T-cell (primary cell): ENCODE data around the gene HNRNPUL2. TPM values are rescaled to one million over a fixed set of nuclear protein-coding genes. Genes with fewer than 3 reads are reported as not detected.

ENCODE experiments used
- ATAC-seq, 4 experiments: fragments of 200-7000 bp in 3 of 4; fragments of 150-1000 bp in 1 of 4; cut with Tn5 transposase; replicated peaks in 1 of 4; 1 replicate in 3 of 4; 2 replicates in 1 of 4; pipeline ENCODE4 v1.10.0; 2021; ENCODE audit warnings: moderate library complexity in 3 of 4, mild to moderate bottlenecking in 2 of 4, moderate number of reproducible peaks in 1 of 4
- CTCF ChIA-PET, 2 donors: fragments of 300-600 bp; sonication (Branson Sonifier 250); formaldehyde crosslinking; loops; one replicate each; lab custom pipeline; 2022; ENCODE audit warnings: antibody characterized with exemption in 2 of 2; lab: Charles Lee
- POLR2A ChIA-PET, 2 donors: fragments of 300-600 bp; sonication (Branson Sonifier 250); formaldehyde crosslinking; loops; one replicate each; lab custom pipeline; 2022; ENCODE audit warnings: antibody characterized with exemption in 2 of 2; lab: Charles Lee
- DNase-seq, 35 experiments: peaks; one replicate each; pipeline versions ENCODE4 v3.0.0 to v3.0.0-alpha.2; 2013 to 2023
- H3K27ac ChIP-seq: one replicate; pipeline ENCODE4 v1.5.1; 2013; ENCODE audit warnings: low read length
- H3K27me3 ChIP-seq, 2 experiments: replicated peaks in 1 of 2; 1 replicate in 1 of 2; 2 replicates in 1 of 2; pipeline versions ENCODE4 v1.6.1 to v1.7.0; 2013; ENCODE audit warnings: low read length in 1 of 2, mixed read lengths in 1 of 2; ENCODE audit not compliant: control insufficient read depth in 2 of 2, insufficient read depth in 2 of 2; ENCODE audit errors: extremely low read depth in 1 of 2
- H3K36me3 ChIP-seq, 2 donors: 1 replicate in 1 of 2; 2 replicates in 1 of 2; pipeline versions ENCODE4 v1.6.1 to v1.7.0; 2013; ENCODE audit warnings: low read length in 1 of 2; ENCODE audit not compliant: control insufficient read depth in 2 of 2, insufficient read depth in 1 of 2; ENCODE audit errors: extremely low read depth in 1 of 2
- H3K4me1 ChIP-seq, 2 experiments: 1 replicate in 1 of 2; 2 replicates in 1 of 2; pipeline versions ENCODE4 v1.6.1 to v1.7.0; 2013; ENCODE audit warnings: low read length in 2 of 2, mixed read lengths in 1 of 2; ENCODE audit not compliant: insufficient read depth in 2 of 2, control insufficient read depth in 1 of 2; ENCODE audit errors: extremely low read depth in 1 of 2
- H3K4me3 ChIP-seq, 2 donors: 1 replicate in 1 of 2; 2 replicates in 1 of 2; pipeline versions ENCODE4 v1.5.1 to v1.7.0; 2013; ENCODE audit warnings: mild to moderate bottlenecking in 2 of 2, low read length in 1 of 2, moderate library complexity in 1 of 2; ENCODE audit not compliant: control insufficient read depth in 1 of 2; ENCODE audit errors: extremely low read depth in 1 of 2
- H3K9me3 ChIP-seq: 2 replicates; pipeline ENCODE4 v1.7.0; 2013
- H3K27ac Mint-ChIP-seq, 2 donors: one replicate each; pipeline ENCODE4 v1.8.0; 2020 to 2021; ENCODE audit warnings: mild to moderate bottlenecking in 2 of 2, mixed read lengths in 2 of 2
- H3K27me3 Mint-ChIP-seq, 2 donors: one replicate each; pipeline ENCODE4 v1.8.0; 2021 to 2022; ENCODE audit warnings: mixed read lengths in 2 of 2
- H3K36me3 Mint-ChIP-seq: one replicate; pipeline ENCODE4 v1.8.0; 2021; ENCODE audit warnings: mixed read lengths
- H3K4me1 Mint-ChIP-seq, 3 donors: one replicate each; pipeline ENCODE4 v1.8.0; 2020 to 2022; ENCODE audit warnings: mixed read lengths in 3 of 3, mild to moderate bottlenecking in 1 of 3
- H3K4me3 Mint-ChIP-seq, 3 donors: one replicate each; pipeline ENCODE4 v1.8.0; 2020 to 2022; ENCODE audit warnings: mild to moderate bottlenecking in 3 of 3, mixed read lengths in 3 of 3, moderate library complexity in 3 of 3
- H3K9me3 Mint-ChIP-seq, 3 donors: one replicate each; pipeline ENCODE4 v1.8.0; 2020 to 2022; ENCODE audit warnings: mixed read lengths in 3 of 3
- WGBS: methylation state at CpG from one replicate; pipeline ENCODE4 v1.1.5; 2013; ENCODE audit warnings: missing lambda C conversion rate; ENCODE audit not compliant: insufficient coverage; 5-methylcytosine and 5-hydroxymethylcytosine counted together
- total RNA-seq, 35 experiments: library from RNA in 6 of 35; stranded (reverse) in 6 of 35; fragments of 120-200 nt in 1 of 35; gene quantifications; one replicate each; pipeline versions ENCODE4 v1.2.1 to v1.2.4 and lab custom pipeline; 2013 to 2026

Gene HNRNPUL2
- total RNA-seq, 5 donors from 2014 or later (not counting 1 experiment from before 2014, with no cell fraction given), result 45.8 to 67.8 (median 62.7) TPM

GRCh38 chr11:62680825-62681240, 46.4 kb downstream of the HNRNPUL2 start:
- H3K4me3 ChIP-seq, result no peak overlapping the region
- no peak overlapping the region for H3K27ac ChIP-seq
- H3K27me3 Mint-ChIP-seq, result no peaks in the 10 kb centered on the region
- H3K36me3 ChIP-seq, result peaks cover 0 to 15% of the 10 kb centered on the region in 2 donors
- H3K4me1 ChIP-seq, result peaks cover 12 to 25% of the 10 kb centered on the region in 2 experiments
- 55% methylated on average over 1 of the region's 4 CpGs for WGBS
- DNase-seq (peak in 23 of 35 experiments; percentile 11 to 70 (median 29)), ATAC-seq (peak; percentile 74 to 81 (median 77))
- POLR2A ChIA-PET, result interaction anchor here (0.6 to 1.7 kb wide), 5 partner anchors 9 to 112 kb away, joined by 3 to 21 read pairs (median 4); partner anchors contain the start of genes LBHD1 (in 2 of the 2), UQCC3 (in 2 of the 2), C11orf98 (in 1 of the 2) and CSKMT (in 1 of the 2)
- peak overlapping the region; percentile 49 to 53 (median 49) for H3K4me3 Mint-ChIP-seq
- H3K4me1 Mint-ChIP-seq, result peaks cover 34 to 36% (median 36%) of the 10 kb centered on the region in 3 donors
- no peaks in the 10 kb centered on the region for H3K9me3 Mint-ChIP-seq
- peak overlapping the region; percentile 75 to 77 for H3K27ac Mint-ChIP-seq
- peaks cover 20% of the 10 kb centered on the region for H3K36me3 Mint-ChIP-seq
- CTCF ChIA-PET, result interaction anchor here (0.6 to 2.2 kb wide), 11 partner anchors 13 to 881 kb away, joined by 3 to 8 read pairs (median 3); partner anchors contain the start of genes C11orf98 (in 1 of the 2), CSKMT (in 1 of the 2), HNRNPUL2 (in 1 of the 2) and TUT1 (in 1 of the 2)
- no peaks in the 10 kb centered on the region for H3K9me3 ChIP-seq
- H3K27me3 ChIP-seq, result no peaks in the 10 kb centered on the region

- Mint-ChIP-seq H3K36me3 (peaks cover 23% of the 10 kb centered on the region), H3K4me1 (peaks cover 40 to 42% (median 41%) of the 10 kb centered on the region in 3 donors), H3K4me3 (peak within 1 kb of the TSS; percentile 86 to 89 (median 87)), H3K27me3 (no peaks in the 10 kb centered on the region), H3K9me3 (no peaks in the 10 kb centered on the region), H3K27ac (peak within 1 kb of the TSS; percentile 95)
- Histone ChIP-seq H3K4me1 (peaks cover 12 to 25% of the 10 kb centered on the region in 2 experiments), H3K36me3 (peaks cover 0 to 18% of the 10 kb centered on the region in 2 donors), H3K9me3 (no peaks in the 10 kb centered on the region), H3K27ac (peak within 1 kb of the TSS; percentile 91), H3K27me3 (no peaks in the 10 kb centered on the region), H3K4me3 (peak within 1 kb of the TSS; percentile 94 to 95)
- peak; percentile 62 to 89 (median 78) for DNase-seq
- ChIA-PET POLR2A (interaction anchor here (0.5 to 1.3 kb wide), 7 partner anchors 14 to 105 kb away, joined by 3 to 8 read pairs (median 4); partner anchors contain the start of genes C11orf98 (in 1 of the 2), CSKMT (in 1 of the 2) and EEF1G (in 1 of the 2)), CTCF (interaction anchor here (0.6 to 0.7 kb wide), 3 partner anchors 13 to 16 kb away, joined by 3 read pairs; no protein-coding TSS in a partner anchor)
- under 1% methylated on average over 34 of the region's 55 CpGs for WGBS
- peak; percentile 80 to 88 (median 87) for ATAC-seq
Observed at GRCh38 chr11:62678770-62679696, 48.2 kb downstream of the HNRNPUL2 start, which contains the start of gene UBXN1. UBXN1 (minus strand) TSS chr11:62679073; CDS start chr11:62678923, 150 bp downstream.

GRCh38 chr11:62678433-62678769, 48.9 kb downstream of the HNRNPUL2 start:
- CTCF ChIA-PET, result no interaction called here
- Mint-ChIP-seq H3K27ac (peak overlapping the region; percentile 95), H3K27me3 (no peaks in the 10 kb centered on the region), H3K9me3 (no peaks in the 10 kb centered on the region), H3K4me1 (peaks cover 42 to 45% (median 43%) of the 10 kb centered on the region in 3 donors), H3K4me3 (peak overlapping the region; percentile 86 to 89 (median 87)), H3K36me3 (peaks cover 23% of the 10 kb centered on the region)
- H3K27me3 ChIP-seq, result no peaks in the 10 kb centered on the region
- ATAC-seq (peak in 1 of 4 experiments; percentile 8), DNase-seq (no peak)
- 9% methylated on average over 4 of the region's 16 CpGs for WGBS
- POLR2A ChIA-PET, result interaction anchor here in 1 of 2 donors (1.3 kb wide), 1 partner anchor 14 kb away, joined by 4 read pairs; the partner anchor contains the start of genes C11orf98 and CSKMT
- H3K9me3 ChIP-seq, result no peaks in the 10 kb centered on the region
- peaks cover 0 to 20% of the 10 kb centered on the region in 2 donors for H3K36me3 ChIP-seq
- peak overlapping the region; percentile 91 for H3K27ac ChIP-seq
- H3K4me1 ChIP-seq, result peaks cover 12 to 25% of the 10 kb centered on the region in 2 experiments
- peak overlapping the region; percentile 94 to 95 for H3K4me3 ChIP-seq

GRCh38 chr11:62677714-62678113, 49.5 kb downstream of the HNRNPUL2 start:
- peaks cover 12 to 30% of the 10 kb centered on the region in 2 experiments for H3K4me1 ChIP-seq
- ChIA-PET POLR2A (interaction anchor here (0.7 to 2.4 kb wide), 2 partner anchors 12 to 13 kb away, joined by 3 to 17 read pairs; partner anchors contain the start of genes C11orf98 (in 2 of the 2) and CSKMT (in 2 of the 2)), CTCF (no interaction called here)
- H3K4me3 ChIP-seq, result peak overlapping the region in 1 of 2 donors; percentile 94
- H3K4me1 Mint-ChIP-seq, result peaks cover 49 to 51% (median 50%) of the 10 kb centered on the region in 3 donors
- no peaks in the 10 kb centered on the region for H3K27me3 Mint-ChIP-seq
- peak overlapping the region; percentile 77 to 95 for H3K27ac Mint-ChIP-seq
- ATAC-seq (no peak), DNase-seq (no peak)
- peak overlapping the region; percentile 86 to 89 (median 87) for H3K4me3 Mint-ChIP-seq
- H3K27ac ChIP-seq, result peak overlapping the region; percentile 91
- no peaks in the 10 kb centered on the region for H3K27me3 ChIP-seq
- 97% methylated on average over 8 of the region's 15 CpGs for WGBS
- peaks cover 23% of the 10 kb centered on the region for H3K36me3 Mint-ChIP-seq
- no peaks in the 10 kb centered on the region for H3K9me3 ChIP-seq
- H3K9me3 Mint-ChIP-seq, result no peaks in the 10 kb centered on the region
- H3K36me3 ChIP-seq, result peaks cover 0 to 26% of the 10 kb centered on the region in 2 donors

GRCh38 chr11:62677156-62677555, 50.1 kb downstream of the HNRNPUL2 start:
- CTCF ChIA-PET, result interaction anchor here in 1 of 2 donors (0.6 to 1.3 kb wide), 3 partner anchors 56 to 646 kb away, joined by 3 to 4 read pairs (median 4); no protein-coding TSS in a partner anchor
- Mint-ChIP-seq H3K36me3 (peaks cover 23% of the 10 kb centered on the region), H3K4me3 (peak overlapping the region; percentile 86 to 89 (median 87)), H3K9me3 (no peaks in the 10 kb centered on the region), H3K27ac (peak overlapping the region; percentile 59 to 77), H3K4me1 (peaks cover 54 to 56% (median 55%) of the 10 kb centered on the region in 3 donors), H3K27me3 (no peaks in the 10 kb centered on the region)
- no peak overlapping the region for H3K27ac ChIP-seq
- H3K4me1 ChIP-seq, result peaks cover 12 to 35% of the 10 kb centered on the region in 2 experiments
- H3K9me3 ChIP-seq, result no peaks in the 10 kb centered on the region
- ATAC-seq, result no peak
- WGBS, result 93% methylated on average over 4 of the region's 6 CpGs
- POLR2A ChIA-PET, result interaction anchor here (0.5 to 2.4 kb wide), 5 partner anchors 11 to 74 kb away, joined by 3 to 17 read pairs (median 3); partner anchors contain the start of genes C11orf98 (in 2 of the 2) and CSKMT (in 2 of the 2)
- H3K4me3 ChIP-seq, result no peak overlapping the region
- peaks cover 0 to 26% of the 10 kb centered on the region in 2 donors for H3K36me3 ChIP-seq
- H3K27me3 ChIP-seq, result no peaks in the 10 kb centered on the region
- no peak for DNase-seq
